Upper lobe of right lung (tissue), 1 donor: ENCODE results near the gene GET4. TPM values are rescaled to one million over a fixed set of nuclear protein-coding genes. Genes with fewer than 3 reads are reported as not detected.

Source experiments
- ATAC-seq: fragments of 200-7000 bp; cut with Tn5 transposase; one replicate; pipeline ENCODE4 v1.9.1; 2020; ENCODE audit warnings: mild to moderate bottlenecking, moderate library complexity
- DNase-seq: peaks from one replicate; pipeline ENCODE4 v3.0.0-alpha.2; 2020
- H3K27ac ChIP-seq: fragments of 200-600 bp; one replicate; pipeline ENCODE4 v1.8.0; 2022
- H3K27me3 ChIP-seq: fragments of 200-600 bp; one replicate; pipeline ENCODE4 v1.8.0; 2022; ENCODE audit warnings: mild to moderate bottlenecking
- H3K36me3 ChIP-seq: fragments of 200-600 bp; one replicate; pipeline ENCODE4 v1.8.0; 2022
- H3K4me1 ChIP-seq: fragments of 200-600 bp; one replicate; pipeline ENCODE4 v1.8.0; 2022
- H3K4me3 ChIP-seq: fragments of 200-600 bp; one replicate; pipeline ENCODE4 v1.8.0; 2022; ENCODE audit warnings: mild to moderate bottlenecking
- H3K9me3 ChIP-seq: fragments of 200-600 bp; one replicate; pipeline ENCODE4 v1.8.0; 2022
- CTCF ChIP-seq: fragments of 200-600 bp; IDR thresholded peaks from one replicate; pipeline ENCODE4 v1.8.0; 2022; ENCODE audit warnings: antibody characterized with exemption
- intact Hi-C: fragments of 100-400 bp; cut with DNase I; formaldehyde crosslinking; loops from one replicate; pipeline ENCODE4 v1.11.0; 2022
- total RNA-seq: library from RNA; stranded (reverse); fragmentation: NEBNext Ultra II Directional; extraction: Animal tissue kit (Norgen Biotek cat#: 25700); gene quantifications from one replicate; pipeline ENCODE4 v1.2.1, GENCODE V29; 2021
- donor health status: DM: no; HTN: yes; CAD: no; lungs with severe emphysema.

Gene GET4
- total RNA-seq, 1 donor from 2014 or later: 35.1 TPM

- no peak for DNase-seq
Observed at GRCh38 chr7:855686-856369, 20.5 kb upstream of the GET4 start.

GRCh38 chr7:856444-857095 is 19.8 kb upstream of the GET4 start:
- Histone ChIP-seq H3K4me3 (no peak overlapping the region), H3K27ac (no peak overlapping the region), H3K36me3 (peaks cover 100% of the 10 kb centered on the region), H3K27me3 (no peaks in the 10 kb centered on the region), H3K9me3 (no peaks in the 10 kb centered on the region), H3K4me1 (no peaks in the 10 kb centered on the region)
- TF ChIP-seq CTCF: no peak
- DNase-seq: no peak
- no peak for ATAC-seq
- intact Hi-C loops: no loop called here

More at GRCh38 chr7:855686-856369, 20.5 kb upstream of the GET4 start:
- Histone ChIP-seq H3K27me3 (no peaks in the 10 kb centered on the region), H3K27ac (no peak overlapping the region), H3K9me3 (no peaks in the 10 kb centered on the region), H3K4me1 (no peaks in the 10 kb centered on the region), H3K4me3 (no peak overlapping the region), H3K36me3 (peaks cover 100% of the 10 kb centered on the region)
- intact Hi-C loops: no loop called here
- TF ChIP-seq CTCF: no peak
- peak; percentile 8 for ATAC-seq

- no peaks in the 10 kb centered on the region for H3K9me3 ChIP-seq
- TF ChIP-seq CTCF: no peak
- H3K36me3 ChIP-seq: peaks cover 100% of the 10 kb centered on the region
- DNase-seq (no peak), ATAC-seq (no peak)
- no peak overlapping the region for H3K4me3 ChIP-seq
- no peaks in the 10 kb centered on the region for H3K27me3 ChIP-seq
- no peak overlapping the region for H3K27ac ChIP-seq
- intact Hi-C loops: no loop called here
- H3K4me1 ChIP-seq: no peaks in the 10 kb centered on the region
Observed at GRCh38 chr7:857661-858060, 18.7 kb upstream of the GET4 start.

GRCh38 chr7:859359-860030 is 16.9 kb upstream of the GET4 start:
- intact Hi-C loops: no loop called here
- Histone ChIP-seq H3K27ac (no peak overlapping the region), H3K27me3 (no peaks in the 10 kb centered on the region), H3K4me3 (no peak overlapping the region), H3K9me3 (no peaks in the 10 kb centered on the region), H3K36me3 (peaks cover 100% of the 10 kb centered on the region), H3K4me1 (no peaks in the 10 kb centered on the region)
- no peak for TF ChIP-seq CTCF
- peak; percentile 53 for ATAC-seq
- DNase-seq: no peak

GRCh38 chr7:860149-860548 is 16.2 kb upstream of the GET4 start:
- Histone ChIP-seq H3K36me3 (peaks cover 100% of the 10 kb centered on the region), H3K27ac (no peak overlapping the region), H3K4me1 (no peaks in the 10 kb centered on the region), H3K27me3 (no peaks in the 10 kb centered on the region), H3K9me3 (no peaks in the 10 kb centered on the region), H3K4me3 (no peak overlapping the region)
- no peak for TF ChIP-seq CTCF
- intact Hi-C loops: no loop called here
- ATAC-seq (no peak), DNase-seq (no peak)
